ENCODE results near the gene KRT84. TPM values are rescaled to one million over a fixed set of nuclear protein-coding genes. Genes with fewer than 3 reads are reported as not detected.

KRT84 gene
- total RNA-seq, 3 donors from 2014 or later = not detected

GRCh38 chr12:52341066-52341580 lies 44.3 kb downstream of the KRT84 start:
- Mint-ChIP-seq H3K36me3 (ENCODE audit: insufficient read depth) (no peaks in the 10 kb centered on the region), H3K9me3 (peaks cover 6% of the 10 kb centered on the region), H3K27me3 (ENCODE audit: low read depth) (peaks cover 5% of the 10 kb centered on the region), H3K4me3 (no peak overlapping the region), H3K4me1 (ENCODE audit: low read depth) (no peaks in the 10 kb centered on the region)
- no peak for ATAC-seq
- DNase-seq = no peak

GRCh38 chr12:52338241-52338960 lies 47.1 kb downstream of the KRT84 start:
- H3K4me3 Mint-ChIP-seq = no peak overlapping the region

GRCh38 chr12:52337054-52337453 lies 48.4 kb downstream of the KRT84 start:
- Mint-ChIP-seq H3K9me3 (peaks cover 6% of the 10 kb centered on the region), H3K27me3 (ENCODE audit: low read depth) (peaks cover 5% of the 10 kb centered on the region), H3K36me3 (ENCODE audit: insufficient read depth) (no peaks in the 10 kb centered on the region), H3K4me3 (no peak overlapping the region), H3K4me1 (ENCODE audit: low read depth) (no peaks in the 10 kb centered on the region)
- no peak for DNase-seq
- no peak for ATAC-seq

More at GRCh38 chr12:52338241-52338960, 47.1 kb downstream of the KRT84 start:
- Mint-ChIP-seq H3K27me3 (ENCODE audit: low read depth) (peaks cover 5% of the 10 kb centered on the region), H3K9me3 (peaks cover 6% of the 10 kb centered on the region), H3K36me3 (ENCODE audit: insufficient read depth) (no peaks in the 10 kb centered on the region), H3K4me1 (ENCODE audit: low read depth) (no peaks in the 10 kb centered on the region)
- ATAC-seq = no peak
- no peak for DNase-seq

- Mint-ChIP-seq H3K27me3 (ENCODE audit: low read depth) (peaks cover 5% of the 10 kb centered on the region), H3K36me3 (ENCODE audit: insufficient read depth) (no peaks in the 10 kb centered on the region), H3K4me3 (no peak overlapping the region), H3K9me3 (peaks cover 6% of the 10 kb centered on the region), H3K4me1 (ENCODE audit: low read depth) (no peaks in the 10 kb centered on the region)
- ATAC-seq = no peak
- no peak for DNase-seq
Measured at GRCh38 chr12:52336641-52337040, 48.8 kb downstream of the KRT84 start.

GRCh38 chr12:52335598-52336262 lies 49.7 kb downstream of the KRT84 start:
- H3K36me3 Mint-ChIP-seq (ENCODE audit: insufficient read depth) = no peaks in the 10 kb centered on the region

GRCh38 chr12:52334185-52334584 lies 51.3 kb downstream of the KRT84 start:
- H3K36me3 Mint-ChIP-seq (ENCODE audit: insufficient read depth) = no peaks in the 10 kb centered on the region
- H3K4me3 Mint-ChIP-seq = no peak overlapping the region
- H3K9me3 Mint-ChIP-seq = peaks cover 6% of the 10 kb centered on the region
- no peaks in the 10 kb centered on the region for H3K4me1 Mint-ChIP-seq (ENCODE audit: low read depth)
- H3K27me3 Mint-ChIP-seq (ENCODE audit: low read depth) = peaks cover 3% of the 10 kb centered on the region
- no peak for DNase-seq
- ATAC-seq = no peak

More at GRCh38 chr12:52335598-52336262, 49.7 kb downstream of the KRT84 start:
- ATAC-seq (no peak), DNase-seq (no peak)
- H3K27me3 Mint-ChIP-seq (ENCODE audit: low read depth) = peaks cover 5% of the 10 kb centered on the region
- no peak overlapping the region for H3K4me3 Mint-ChIP-seq
- no peaks in the 10 kb centered on the region for H3K4me1 Mint-ChIP-seq (ENCODE audit: low read depth)
- peaks cover 6% of the 10 kb centered on the region for H3K9me3 Mint-ChIP-seq

GRCh38 chr12:52333321-52333720 lies 52.1 kb downstream of the KRT84 start:
- ATAC-seq (no peak), DNase-seq (no peak)
- H3K36me3 Mint-ChIP-seq (ENCODE audit: insufficient read depth) = no peaks in the 10 kb centered on the region
- peaks cover 6% of the 10 kb centered on the region for H3K9me3 Mint-ChIP-seq
- peaks cover 3% of the 10 kb centered on the region for H3K27me3 Mint-ChIP-seq (ENCODE audit: low read depth)
- H3K4me3 Mint-ChIP-seq = no peak overlapping the region
- H3K4me1 Mint-ChIP-seq (ENCODE audit: low read depth) = no peaks in the 10 kb centered on the region

GRCh38 chr12:52332381-52332780 lies 53.1 kb downstream of the KRT84 start:
- Mint-ChIP-seq H3K36me3 (ENCODE audit: insufficient read depth) (no peaks in the 10 kb centered on the region), H3K9me3 (peaks cover 6% of the 10 kb centered on the region), H3K4me1 (ENCODE audit: low read depth) (peaks cover 6% of the 10 kb centered on the region), H3K27me3 (ENCODE audit: low read depth) (peaks cover 3% of the 10 kb centered on the region), H3K4me3 (no peak overlapping the region)
- ATAC-seq = no peak
- no peak for DNase-seq

GRCh38 chr12:52331833-52332232 lies 53.6 kb downstream of the KRT84 start:
- DNase-seq (no peak), ATAC-seq (no peak)
- peaks cover 5% of the 10 kb centered on the region for H3K9me3 Mint-ChIP-seq
- no peak overlapping the region for H3K4me3 Mint-ChIP-seq
- H3K27me3 Mint-ChIP-seq (ENCODE audit: low read depth) = peaks cover 3% of the 10 kb centered on the region
- H3K4me1 Mint-ChIP-seq (ENCODE audit: low read depth) = peaks cover 10% of the 10 kb centered on the region
- H3K36me3 Mint-ChIP-seq (ENCODE audit: insufficient read depth) = no peaks in the 10 kb centered on the region

GRCh38 chr12:52331039-52331438 lies 54.4 kb downstream of the KRT84 start:
- H3K27me3 Mint-ChIP-seq (ENCODE audit: low read depth) = peaks cover 3% of the 10 kb centered on the region
- H3K4me1 Mint-ChIP-seq (ENCODE audit: low read depth) = peaks cover 10% of the 10 kb centered on the region
- ATAC-seq (no peak), DNase-seq (no peak)
- no peaks in the 10 kb centered on the region for H3K36me3 Mint-ChIP-seq (ENCODE audit: insufficient read depth)
- no peaks in the 10 kb centered on the region for H3K9me3 Mint-ChIP-seq
- no peak overlapping the region for H3K4me3 Mint-ChIP-seq

- no peak for ATAC-seq
- Mint-ChIP-seq H3K4me3 (no peak overlapping the region), H3K36me3 (ENCODE audit: insufficient read depth) (no peaks in the 10 kb centered on the region), H3K27me3 (ENCODE audit: low read depth) (peaks cover 7% of the 10 kb centered on the region), H3K4me1 (ENCODE audit: low read depth) (peaks cover 10% of the 10 kb centered on the region), H3K9me3 (no peaks in the 10 kb centered on the region)
- DNase-seq = no peak
Measured at GRCh38 chr12:52327830-52328500, 57.5 kb downstream of the KRT84 start.

Other genes starting within 250 kb of the KRT84 start
- under 1 TPM in 2 of 3 donors, not detected in 1; 0.05 to 0.08 TPM for gene KRT80, start 193.6 kb downstream of the KRT84 start, total RNA-seq
- gene KRT7, start 152.4 kb downstream of the KRT84 start, total RNA-seq = 1 to 10 TPM; 1.2 to 2.1 (median 1.5) TPM
- gene KRT86, start 111.0 kb downstream of the KRT84 start, total RNA-seq = not detected
- under 1 TPM; 0.19 to 0.25 (median 0.24) TPM for gene KRT81, start 94.1 kb downstream of the KRT84 start, total RNA-seq
- gene KRT83, start 64.3 kb downstream of the KRT84 start, total RNA-seq = not detected
- not detected for gene KRT85, start 18.2 kb downstream of the KRT84 start, total RNA-seq
- gene KRT82, start 20.7 kb upstream of the KRT84 start, total RNA-seq = not detected
- gene KRT75, start 48.7 kb upstream of the KRT84 start, total RNA-seq = not detected
- not detected for gene KRT6B, start 66.5 kb upstream of the KRT84 start, total RNA-seq
- gene KRT6C, start 88.2 kb upstream of the KRT84 start, total RNA-seq = not detected
- not detected for gene KRT6A, start 107.6 kb upstream of the KRT84 start, total RNA-seq
- not detected for gene KRT5, start 134.7 kb upstream of the KRT84 start, total RNA-seq
- gene KRT71, start 167.5 kb upstream of the KRT84 start, total RNA-seq = not detected
- gene KRT74, start 188.2 kb upstream of the KRT84 start, total RNA-seq = not detected
- under 1 TPM; 0.11 to 0.38 (median 0.20) TPM for gene KRT72, start 215.8 kb upstream of the KRT84 start, total RNA-seq
- gene KRT73, start 232.9 kb upstream of the KRT84 start, total RNA-seq = under 1 TPM; 0.16 to 0.23 (median 0.22) TPM

Data from activated T-cell treated with anti-CD3 and anti-CD28 coated beads, Interleukin-2, amount 50 U/mL, for 4 hours (primary cell).